Natural killer cell (primary cell): Measurements from ENCODE around the gene SPIRE1. TPM values are rescaled to one million over a fixed set of nuclear protein-coding genes. Genes with fewer than 3 reads are reported as not detected.
"Not testable (repeated sequence)": the region's sequence is repeated elsewhere in the genome, so short reads cannot be mapped to it uniquely, and the experiment has no call there.

Source experiments
- ATAC-seq, 3 donors: fragments of 150-1000 bp in 2 of 3; fragments of 200-7000 bp in 1 of 3; cut with Tn5 transposase; 1 replicate in 1 of 3; 2 replicates in 2 of 3; pipeline ENCODE4 v1.10.0; 2021; ENCODE audit warnings: mild to moderate bottlenecking in 2 of 3, moderate library complexity in 2 of 3
- DNase-seq, 2 donors: peaks; one replicate each; pipeline versions ENCODE4 v3.0.0 to v3.0.0-alpha.2; 2013 to 2021; ENCODE audit warnings: mixed read lengths in 1 of 2
- H3K27ac ChIP-seq: one replicate; pipeline ENCODE4 v1.5.1; 2013; ENCODE audit warnings: mild to moderate bottlenecking, low read length
- H3K27me3 ChIP-seq: one replicate; pipeline ENCODE4 v1.6.1; 2013; ENCODE audit warnings: low read length; ENCODE audit not compliant: control insufficient read depth, insufficient read depth
- H3K36me3 ChIP-seq: one replicate; pipeline ENCODE4 v1.6.1; 2013; ENCODE audit warnings: low read length; ENCODE audit not compliant: control insufficient read depth, insufficient read depth
- H3K4me1 ChIP-seq: one replicate; pipeline ENCODE4 v1.6.1; 2013; ENCODE audit warnings: low read length; ENCODE audit not compliant: control insufficient read depth, insufficient read depth
- H3K4me3 ChIP-seq: one replicate; pipeline ENCODE4 v1.5.1; 2013; ENCODE audit warnings: low read length
- H3K9me3 ChIP-seq: one replicate; pipeline ENCODE4 v1.6.1; 2013; ENCODE audit warnings: low read length; ENCODE audit not compliant: control insufficient read depth, insufficient read depth
- H3K27ac Mint-ChIP-seq, 2 donors: one replicate each; pipeline ENCODE4 v1.8.0; 2022; ENCODE audit warnings: mild to moderate bottlenecking in 2 of 2, mixed read lengths in 2 of 2, moderate library complexity in 1 of 2
- H3K27me3 Mint-ChIP-seq, 2 donors: one replicate each; pipeline ENCODE4 v1.8.0; 2022; ENCODE audit warnings: low read depth in 2 of 2, mixed read lengths in 2 of 2
- H3K36me3 Mint-ChIP-seq: one replicate; pipeline ENCODE4 v1.8.0; 2022; ENCODE audit warnings: mixed read lengths
- H3K4me1 Mint-ChIP-seq, 2 donors: one replicate each; pipeline ENCODE4 v1.8.0; 2022; ENCODE audit warnings: mixed read lengths in 2 of 2
- H3K4me3 Mint-ChIP-seq: one replicate; pipeline ENCODE4 v1.8.0; 2022; ENCODE audit warnings: mild to moderate bottlenecking, moderate library complexity, mixed read lengths
- H3K9me3 Mint-ChIP-seq, 2 donors: one replicate each; pipeline ENCODE4 v1.8.0; 2022; ENCODE audit warnings: mixed read lengths in 2 of 2
- CTCF ChIP-seq: fragments of 200-600 bp; IDR thresholded peaks from one replicate; pipeline ENCODE4 v1.8.0; 2022; ENCODE audit warnings: antibody characterized with exemption
- WGBS: methylation state at CpG from one replicate; pipeline ENCODE4 v1.1.7; 2013; ENCODE audit warnings: missing lambda C conversion rate; ENCODE audit not compliant: insufficient coverage; 5-methylcytosine and 5-hydroxymethylcytosine counted together
- intact Hi-C: fragments of 100-400 bp; cut with micrococcal nuclease; formaldehyde crosslinking; loops from one replicate; pipeline ENCODE4 v1.14.2; 2022
- total RNA-seq, 4 donors: library from RNA; stranded (reverse); fragments of 120-200 nt in 1 of 4; gene quantifications; one replicate each; pipeline versions ENCODE4 v1.2.3 to v1.2.4, GENCODE V29; 2013 to 2022

The SPIRE1 gene
- total RNA-seq, 3 donors from 2014 or later (not counting 1 experiment from before 2014, with no cell fraction given), result 4.8 to 6.7 (median 5.4) TPM

- H3K27ac ChIP-seq, result no peak overlapping the region
- no peaks in the 10 kb centered on the region for H3K36me3 Mint-ChIP-seq
- peaks cover 8 to 14% of the 10 kb centered on the region in 2 donors for H3K4me1 Mint-ChIP-seq
- H3K27me3 ChIP-seq, result no peaks in the 10 kb centered on the region
- ATAC-seq (no peak), DNase-seq (no peak)
- no peak overlapping the region for H3K4me3 Mint-ChIP-seq
- no peak overlapping the region for H3K4me3 ChIP-seq
- H3K4me1 ChIP-seq, result no peaks in the 10 kb centered on the region
- no peak overlapping the region for H3K27ac Mint-ChIP-seq
- peaks cover 2% of the 10 kb centered on the region for H3K9me3 ChIP-seq
- WGBS, result 96% methylated on average over 29 of the region's 30 CpGs
- H3K27me3 Mint-ChIP-seq, result no peaks in the 10 kb centered on the region
- TF ChIP-seq CTCF, result no peak
- intact Hi-C loops, result no loop called here
- H3K9me3 Mint-ChIP-seq, result peaks cover 0 to 8% of the 10 kb centered on the region in 2 donors
- no peaks in the 10 kb centered on the region for H3K36me3 ChIP-seq
Observed at GRCh38 chr18:12556946-12557806, 100.7 kb downstream of the SPIRE1 start.

GRCh38 chr18:12554796-12555388 is 103.0 kb downstream of the SPIRE1 start:
- H3K36me3 Mint-ChIP-seq, result no peaks in the 10 kb centered on the region
- Histone ChIP-seq H3K27ac (no peak overlapping the region), H3K4me1 (no peaks in the 10 kb centered on the region), H3K27me3 (no peaks in the 10 kb centered on the region), H3K9me3 (peaks cover 2% of the 10 kb centered on the region), H3K36me3 (no peaks in the 10 kb centered on the region), H3K4me3 (no peak overlapping the region)
- ATAC-seq, result no peak
- peaks cover 8 to 14% of the 10 kb centered on the region in 2 donors for H3K4me1 Mint-ChIP-seq
- 68% methylated on average over 2 of the region's 2 CpGs for WGBS
- no peak for TF ChIP-seq CTCF
- H3K27me3 Mint-ChIP-seq, result no peaks in the 10 kb centered on the region
- no peak overlapping the region for H3K4me3 Mint-ChIP-seq
- intact Hi-C loops, result no loop called here
- peaks cover 0 to 8% of the 10 kb centered on the region in 2 donors for H3K9me3 Mint-ChIP-seq
- no peak overlapping the region for H3K27ac Mint-ChIP-seq
- no peak for DNase-seq

- Histone ChIP-seq H3K4me3 (no peak overlapping the region), H3K4me1 (no peaks in the 10 kb centered on the region), H3K27ac (no peak overlapping the region), H3K27me3 (no peaks in the 10 kb centered on the region), H3K9me3 (peaks cover 2% of the 10 kb centered on the region), H3K36me3 (no peaks in the 10 kb centered on the region)
- H3K27me3 Mint-ChIP-seq, result no peaks in the 10 kb centered on the region
- ATAC-seq (no peak), DNase-seq (no peak)
- no peak for TF ChIP-seq CTCF
- H3K36me3 Mint-ChIP-seq, result no peaks in the 10 kb centered on the region
- no peak overlapping the region for H3K4me3 Mint-ChIP-seq
- intact Hi-C loops, result no loop called here
- 96% methylated on average over 4 of the region's 4 CpGs for WGBS
- no peak overlapping the region for H3K27ac Mint-ChIP-seq
- H3K4me1 Mint-ChIP-seq, result peaks cover 8 to 10% of the 10 kb centered on the region in 2 donors
- H3K9me3 Mint-ChIP-seq, result peaks cover 0 to 8% of the 10 kb centered on the region in 2 donors
Observed at GRCh38 chr18:12552879-12553242, 105.0 kb downstream of the SPIRE1 start.

GRCh38 chr18:12551943-12552878 is 105.7 kb downstream of the SPIRE1 start:
- H3K27ac Mint-ChIP-seq, H3K27me3 ChIP-seq, H3K4me1 ChIP-seq, ATAC-seq, DNase-seq, H3K4me3 ChIP-seq, H3K36me3 ChIP-seq, H3K36me3 Mint-ChIP-seq, H3K9me3 ChIP-seq, H3K9me3 Mint-ChIP-seq, intact Hi-C loops, H3K27me3 Mint-ChIP-seq, H3K4me1 Mint-ChIP-seq, H3K27ac ChIP-seq, H3K4me3 Mint-ChIP-seq: not testable (repeated sequence)
- 88% methylated on average over 12 of the region's 13 CpGs for WGBS

DNA sequence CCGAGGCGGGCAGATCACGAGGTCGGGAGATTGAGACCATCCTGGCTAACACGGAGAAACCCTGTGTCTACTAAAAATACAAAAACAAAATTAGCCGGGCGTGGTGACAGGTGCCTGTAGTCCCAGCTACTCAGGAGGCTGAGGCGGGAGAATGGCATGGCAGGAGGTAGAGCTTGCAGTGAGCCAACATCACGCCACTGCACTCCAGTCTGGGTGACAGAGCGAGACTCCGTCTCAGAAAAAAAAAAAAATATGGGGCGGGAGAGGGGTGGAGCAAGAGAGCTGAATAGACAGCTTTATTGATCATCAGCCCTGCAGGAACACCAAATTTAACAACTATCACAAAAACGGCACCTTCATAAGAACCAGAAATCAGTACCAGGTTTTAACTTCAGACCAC is 106.4 kb downstream of the SPIRE1 start:
- ATAC-seq, intact Hi-C loops, H3K27ac ChIP-seq: not testable (repeated sequence)

More for the DNA sequence above, 106.4 kb downstream of the SPIRE1 start:
- H3K4me1 ChIP-seq, H3K27ac Mint-ChIP-seq, H3K27me3 Mint-ChIP-seq, H3K4me3 Mint-ChIP-seq, H3K4me1 Mint-ChIP-seq, H3K9me3 ChIP-seq, H3K4me3 ChIP-seq, H3K27me3 ChIP-seq, H3K9me3 Mint-ChIP-seq, DNase-seq, H3K36me3 Mint-ChIP-seq, H3K36me3 ChIP-seq: not testable (repeated sequence)
- 96% methylated on average over 10 of the region's 13 CpGs for WGBS
